Endothelial cell of umbilical vein (primary cell): Measurements from ENCODE around the gene CNN1. TPM values are rescaled to one million over a fixed set of nuclear protein-coding genes. Genes with fewer than 3 reads are reported as not detected.

Experiments used
- Bru-seq: library from RNA; stranded (reverse); fragments of 400-500 nt; gene quantifications from one replicate; lab custom pipeline; 2021; lab: Mats Ljungman, UMichigan
- BruChase-seq, 2 experiments: library from RNA; stranded (reverse); fragments of 400-500 nt; gene quantifications; one replicate each; lab custom pipeline; 2021; lab: Mats Ljungman, UMichigan
- BruUV-seq: library from RNA; stranded (reverse); fragments of 400-500 nt; replicated peaks from 2 replicates; lab custom pipeline; 2021; lab: Mats Ljungman, UMichigan
- CTCF ChIA-PET: fragments of 300-600, 350-600 bp; sonication (Branson Sonifier 250); formaldehyde crosslinking; loops from one replicate; lab custom pipeline; 2021; ENCODE audit warnings: antibody characterized with exemption, inconsistent platforms; lab: Charles Lee
- POLR2A ChIA-PET: fragments of 300-600, 350-600 bp; sonication (Branson Sonifier 250); formaldehyde crosslinking; loops from one replicate; lab custom pipeline; 2021; ENCODE audit warnings: antibody characterized with exemption, inconsistent platforms; lab: Charles Lee
- DNase-seq: peaks from one replicate; pipeline ENCODE4 v3.0.0-alpha.2; 2011; ENCODE audit warnings: low read depth, low spot score
- FAIRE-seq: peaks from 2 replicates; lab custom pipeline; 2011; peaks lifted over from hg19 to GRCh38; lab: Jason Lieb, UNC
- H2AFZ ChIP-seq: 2 replicates; pipeline ENCODE4 v1.6.0; 2012; ENCODE audit warnings: low read depth, low read length, control low read depth, inconsistent platforms
- H3K27ac ChIP-seq: 2 replicates; pipeline ENCODE4 v1.5.1; 2011; ENCODE audit warnings: low read depth, mild to moderate bottlenecking, control low read depth, low read length, moderate library complexity; ENCODE audit not compliant: insufficient read depth
- H3K27me3 ChIP-seq, 2 experiments: 2 replicates each; pipeline versions ENCODE4 v1.6.0 to v1.6.1; 2011; ENCODE audit warnings: low read length in 2 of 2, mixed read lengths in 1 of 2; ENCODE audit not compliant: control insufficient read depth in 2 of 2, insufficient read depth in 2 of 2
- H3K36me3 ChIP-seq, 2 experiments: 2 replicates in 1 of 2; 3 replicates in 1 of 2; pipeline ENCODE4 v1.5.1; 2011; ENCODE audit warnings: low read length in 2 of 2, mild to moderate bottlenecking in 1 of 2, moderate library complexity in 1 of 2; ENCODE audit not compliant: control insufficient read depth in 2 of 2, insufficient read depth in 2 of 2; ENCODE audit errors: extremely low read depth in 1 of 2
- H3K4me1 ChIP-seq: 3 replicates; pipeline ENCODE4 v1.5.1; 2011; ENCODE audit warnings: mild to moderate bottlenecking, low read length; ENCODE audit not compliant: control insufficient read depth, insufficient read depth; ENCODE audit errors: extremely low read depth
- H3K4me2 ChIP-seq: 2 replicates; pipeline ENCODE4 v1.6.1; 2011; ENCODE audit warnings: low read length, control low read depth, mixed read lengths; ENCODE audit not compliant: insufficient read depth
- H3K4me3 ChIP-seq, 3 experiments: fragments of 200-600 bp in 1 of 3; sonication (generic), shearing (Covaris generic) in 1 of 3; replicated peaks in 1 of 3; 2 replicates each; pipeline ENCODE4 v1.5.1; 2011 to 2016; ENCODE audit warnings: control low read depth in 3 of 3, low read length in 3 of 3, mild to moderate bottlenecking in 2 of 3, inconsistent platforms in 1 of 3, low read depth in 1 of 3, moderate library complexity in 1 of 3; ENCODE audit not compliant: insufficient read depth in 1 of 3
- H3K79me2 ChIP-seq: 2 replicates; pipeline ENCODE4 v1.6.0; 2012; ENCODE audit warnings: low read length, inconsistent platforms; ENCODE audit not compliant: control insufficient read depth, insufficient read depth
- H3K9ac ChIP-seq: replicated peaks from 2 replicates; pipeline ENCODE3; 2011; ENCODE audit warnings: low read length, control low read depth; ENCODE audit not compliant: insufficient read depth; ENCODE audit errors: extremely low read depth
- H3K9me1 ChIP-seq: replicated peaks from 3 replicates; pipeline ENCODE4 v1.6.0; 2011; ENCODE audit warnings: mild to moderate bottlenecking, low read length; ENCODE audit not compliant: control insufficient read depth, insufficient read depth; ENCODE audit errors: extremely low read depth
- H3K9me3 ChIP-seq: replicated peaks from 2 replicates; pipeline ENCODE4 v1.5.1; 2012; ENCODE audit warnings: low read length, inconsistent platforms; ENCODE audit not compliant: control insufficient read depth, insufficient read depth
- H4K20me1 ChIP-seq: replicated peaks from 2 replicates; pipeline ENCODE3; 2011; ENCODE audit warnings: mild to moderate bottlenecking, low read length; ENCODE audit not compliant: control insufficient read depth, insufficient read depth; ENCODE audit errors: extremely low read depth
- CTCF ChIP-seq, 2 donors: IDR thresholded peaks; 1 replicate in 1 of 2; 2 replicates in 1 of 2; pipeline ENCODE4 v1.5.1; 2011; ENCODE audit warnings: low read length in 2 of 2, mild to moderate bottlenecking in 2 of 2, moderate library complexity in 2 of 2, control low read depth in 1 of 2, inconsistent platforms in 1 of 2, low read depth in 1 of 2; ENCODE audit not compliant: insufficient read depth in 1 of 2; ENCODE audit errors: extremely low read depth in 1 of 2
- FOS ChIP-seq: IDR thresholded peaks from 2 replicates; pipeline ENCODE4 v1.6.1; 2011; ENCODE audit warnings: mild to moderate bottlenecking, low read length, moderate library complexity, borderline replicate concordance; ENCODE audit not compliant: insufficient read depth
- GATA2 ChIP-seq: IDR thresholded peaks from 2 replicates; pipeline ENCODE4 v1.7.0; 2011; ENCODE audit warnings: low read depth, mild to moderate bottlenecking, moderate library complexity, mixed read lengths, low read length; ENCODE audit not compliant: insufficient read length, insufficient read depth
- MAX ChIP-seq: IDR thresholded peaks from 2 replicates; pipeline ENCODE4 v1.6.1; 2011; ENCODE audit not compliant: insufficient read depth, insufficient read length
- MYC ChIP-seq: IDR thresholded peaks from one replicate; pipeline ENCODE4 v1.6.1; 2011; ENCODE audit warnings: mild to moderate bottlenecking, low read depth, low read length
- dilution Hi-C: fragments of 300-500 bp; cut with MboI; formaldehyde crosslinking; loops from one replicate; pipeline ENCODE4 v1.15.0; 2019; ENCODE audit warnings: low sequenced_read_pairs; ENCODE audit not compliant: extremely low pct_ligation_motif_present
- intact Hi-C: fragments of 100-400 bp; cut with micrococcal nuclease; formaldehyde crosslinking; loops from one replicate; pipeline ENCODE4 v1.10.0; 2022
- long read RNA-seq: library from polyadenylated mRNA; stranded (forward); transcript quantifications from one replicate; pipeline ENCODE4 v2.0.0, GENCODE V29; 2021
- polyA minus RNA-seq, 3 experiments: library from RNA; depleted of rRNA, polyadenylated mRNA; stranded (reverse); fragments of >200 nt; gene quantifications; 1 replicate in 1 of 3; 2 replicates in 2 of 3; pipeline ENCODE4 v1.2.3, GENCODE V29; 2011
- polyA plus RNA-seq, 4 experiments: library from polyadenylated mRNA; depleted of rRNA in 3 of 4; stranded (reverse) in 3 of 4; unstranded in 1 of 4; fragments of >200 nt; gene quantifications; 2 replicates each; pipeline versions ENCODE4 v1.2.1 to v1.2.3, GENCODE V29; 2011 to 2012; ENCODE audit warnings: missing spikeins in 1 of 4
- total RNA-seq: library from RNA; stranded (reverse); gene quantifications from 2 replicates; pipeline ENCODE4 v1.2.3, GENCODE V29; 2021

Gene CNN1
- total RNA-seq = not detected in 2 replicates
- 0.76 and 1.0 TPM in 2 replicates for polyA plus RNA-seq
- polyA plus RNA-seq (2011; cell fraction: cytosol; rRNA removed) = 0.61 and 0.68 TPM in 2 replicates
- 0.32 and 0.39 TPM in 2 replicates for polyA plus RNA-seq (2011; cell fraction: nucleus; rRNA removed)
- polyA plus RNA-seq (2012) = 0.16 and 0.57 TPM in 2 replicates
- polyA minus RNA-seq = 0.32 and 0.38 TPM in 2 replicates
- polyA minus RNA-seq (2011; cell fraction: cytosol; rRNA and poly(A)+ RNA removed) = not detected
- polyA minus RNA-seq (2011; cell fraction: nucleus; rRNA and poly(A)+ RNA removed) = not detected in 2 replicates
- Bru-seq, nascent RNA = percentile 7 among the genes with signal in this experiment
- BruChase-seq, experiment 1, labeled RNA remaining after a 6-hour chase = not detected
- BruChase-seq, experiment 2, labeled RNA remaining after a 2-hour chase = percentile 8 among the genes with signal in this experiment
- long read RNA-seq, partial matches to known transcripts = 0 of 1 reads
- long read RNA-seq, other reads (novel, unspliced or antisense) = 1 of 1 reads

DNA sequence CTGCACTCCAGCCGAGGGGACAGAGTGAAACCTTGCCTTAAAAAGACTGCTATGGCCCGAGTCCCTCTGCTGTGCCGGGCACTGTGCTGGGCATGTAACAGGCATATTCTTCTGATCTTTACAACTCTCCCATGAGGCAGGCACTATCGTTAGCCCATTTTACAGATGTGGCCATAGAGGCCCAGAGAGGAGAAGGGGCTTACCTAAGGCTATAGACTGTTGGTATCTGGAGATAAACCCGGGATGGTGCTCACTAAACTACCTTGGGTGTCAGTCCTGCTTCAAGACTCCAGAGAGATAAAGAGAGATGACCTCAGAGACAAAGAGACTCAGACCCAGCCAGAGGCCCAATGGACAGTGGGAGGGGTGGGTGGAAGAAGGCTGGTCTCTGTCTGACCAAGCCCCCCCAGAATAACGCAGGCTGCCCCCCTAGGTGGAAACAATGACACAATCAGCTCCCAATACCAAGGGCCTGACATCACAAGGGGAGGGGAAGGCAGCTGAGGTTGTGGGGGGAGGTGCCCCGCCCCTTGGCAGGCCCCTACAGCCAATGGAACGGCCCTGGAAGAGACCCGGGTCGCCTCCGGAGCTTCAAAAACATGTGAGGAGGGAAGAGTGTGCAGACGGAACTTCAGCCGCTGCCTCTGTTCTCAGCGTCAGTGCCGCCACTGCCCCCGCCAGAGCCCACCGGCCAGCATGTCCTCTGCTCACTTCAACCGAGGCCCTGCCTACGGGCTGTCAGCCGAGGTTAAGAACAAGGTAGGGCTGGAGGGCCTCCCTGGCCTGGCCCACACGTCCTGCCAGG, at the start of gene CNN1:
Gene CNN1 (plus strand): TSS at position 620 of the 805 bp plus-strand sequence. CDS start 77 bp downstream, at position 697.
- Histone ChIP-seq H3K36me3 (no peaks in the 10 kb centered on the region), H3K9me1 (no peaks in the 10 kb centered on the region), H3K79me2 (no peaks in the 10 kb centered on the region), H3K27me3 (peaks cover 5 to 9% of the 10 kb centered on the region in 2 experiments), H3K4me3 (no peak within 1 kb of the TSS), H2AFZ (no peak within 1 kb of the TSS), H4K20me1 (no peaks in the 10 kb centered on the region), H3K9me3 (no peaks in the 10 kb centered on the region), H3K4me2 (no peak within 1 kb of the TSS), H3K27ac (no peak within 1 kb of the TSS), H3K4me1 (peaks cover 5% of the 10 kb centered on the region), H3K9ac (no peak within 1 kb of the TSS)
- no peak for TF ChIP-seq MAX
- no peak for TF ChIP-seq MYC
- no peak for TF ChIP-seq GATA2
- FAIRE-seq (no peak), DNase-seq (peak; percentile 15)
- BruUV-seq = no TSS peak
- POLR2A ChIA-PET = no interaction called here
- dilution Hi-C loops = no loop called here
- CTCF ChIA-PET = no interaction called here
- intact Hi-C loops = loop anchor here (5.0 kb wide), 1 partner anchor 41 kb away; no protein-coding TSS in a partner anchor

DNA sequence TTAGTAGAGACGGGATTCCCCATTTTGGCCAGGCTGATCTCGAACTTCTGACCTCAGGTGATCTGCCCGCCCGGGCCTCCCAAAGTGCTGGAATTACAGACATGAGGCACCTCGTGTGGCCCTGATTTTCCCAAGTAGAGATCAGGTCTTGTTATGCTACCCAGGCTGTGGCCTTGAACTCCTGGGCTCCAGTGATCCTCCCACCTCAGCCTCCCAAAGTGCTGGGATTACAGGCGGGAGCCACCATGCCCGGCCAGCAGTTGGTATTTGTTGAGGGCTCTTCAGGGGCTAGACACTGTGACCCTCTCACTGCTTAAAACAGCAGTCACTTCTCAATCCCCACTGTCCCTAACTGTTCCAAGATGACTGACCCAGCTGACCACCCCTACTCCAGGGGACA, 49.3 kb upstream of the CNN1 start:
- Histone ChIP-seq H3K79me2 (no peaks in the 10 kb centered on the region), H2AFZ (no peak overlapping the region), H3K27me3 (no peaks in the 10 kb centered on the region), H3K4me1 (no peaks in the 10 kb centered on the region), H3K27ac (no peak overlapping the region), H3K36me3 (no peaks in the 10 kb centered on the region), H3K4me3 (no peak overlapping the region), H3K9me3 (no peaks in the 10 kb centered on the region), H4K20me1 (no peaks in the 10 kb centered on the region), H3K9ac (no peak overlapping the region), H3K4me2 (no peak overlapping the region), H3K9me1 (no peaks in the 10 kb centered on the region)
- dilution Hi-C loops (no loop called here), intact Hi-C loops (no loop called here)
- no TSS peak for BruUV-seq
- no peak for TF ChIP-seq CTCF (IDR thresholded peaks at IDR 0.05; ENCODE audit: extremely low read depth in 1 of 2, insufficient read depth in 1 of 2, low read depth in 1 of 2, low read length in 2 of 2)
- TF ChIP-seq FOS = no peak
- DNase-seq (no peak), FAIRE-seq (no peak)
- ChIA-PET POLR2A (no interaction called here), CTCF (no interaction called here)
